GM12878 (cell line): ENCODE results near the gene WDR41. TPM values are rescaled to one million over a fixed set of nuclear protein-coding genes. Genes with fewer than 3 reads are reported as not detected.

Source experiments
- ATAC-seq: fragments of 200-7000 bp; cut with Tn5 transposase; 3 replicates; pipeline ENCODE4 v1.9.1; 2020; ENCODE audit warnings: mild to moderate bottlenecking, moderate library complexity
- BruUV-seq: library from RNA; stranded (reverse); fragments of 400-500 nt; replicated peaks from 2 replicates; lab custom pipeline; 2021; lab: Mats Ljungman, UMichigan
- CTCF ChIA-PET: fragments of 300-600 bp; sonication (Branson Sonifier 250); formaldehyde crosslinking; extraction: SDS; loops from one replicate; lab custom pipeline; 2021; ENCODE audit warnings: inconsistent platforms; lab: Yijun Ruan, JAX
- POLR2A ChIA-PET: fragments of 350-600 bp; formaldehyde crosslinking; extraction: SDS; loops from one replicate; lab custom pipeline; 2021; ENCODE audit warnings: inconsistent platforms; lab: Charles Lee
- RAD21 ChIA-PET: fragments of 300-600 bp; sonication (Branson Sonifier 250); formaldehyde crosslinking; loops from one replicate; lab custom pipeline; 2023; ENCODE audit warnings: antibody characterized with exemption; ENCODE audit not compliant: unreplicated experiment; lab: Charles Lee
- SMC1A ChIA-PET: fragments of 300-600 bp; sonication (Branson Sonifier 250); formaldehyde crosslinking; loops from one replicate; lab custom pipeline; 2023; ENCODE audit not compliant: unreplicated experiment, uncharacterized antibody; lab: Charles Lee
- DNase-seq: peaks from one replicate; pipeline ENCODE4 v3.0.0-alpha.2; 2011; ENCODE audit warnings: low read depth, low spot score
- FAIRE-seq: peaks from 3 replicates; lab custom pipeline; 2011; peaks lifted over from hg19 to GRCh38; lab: Jason Lieb, UNC
- H2AFZ ChIP-seq: 2 replicates; pipeline ENCODE4 v1.6.0; 2011; ENCODE audit warnings: low read depth, low read length, control low read depth; ENCODE audit not compliant: control insufficient read depth
- H3K27ac ChIP-seq: 2 replicates; pipeline ENCODE4 v1.5.1; 2011; ENCODE audit warnings: control low read depth; ENCODE audit not compliant: control insufficient read depth, insufficient read depth
- H3K27me3 ChIP-seq, 2 experiments: replicated peaks in 1 of 2; 2 replicates each; pipeline versions ENCODE4 v1.6.0 to v1.6.1; 2011; ENCODE audit warnings: low read length in 1 of 2; ENCODE audit not compliant: control insufficient read depth in 2 of 2, insufficient read depth in 2 of 2
- H3K36me3 ChIP-seq, 2 experiments: 2 replicates each; pipeline ENCODE4 v1.5.1; 2011; ENCODE audit warnings: low read length in 1 of 2; ENCODE audit not compliant: control insufficient read depth in 2 of 2, insufficient read depth in 2 of 2
- H3K4me1 ChIP-seq: 2 replicates; pipeline ENCODE4 v1.6.1; 2011; ENCODE audit warnings: mild to moderate bottlenecking, low read length, moderate library complexity, mixed read lengths; ENCODE audit not compliant: control insufficient read depth, insufficient read depth
- H3K4me2 ChIP-seq: 2 replicates; pipeline ENCODE4 v1.6.0; 2011; ENCODE audit warnings: control low read depth; ENCODE audit not compliant: control insufficient read depth, insufficient read depth
- H3K4me3 ChIP-seq: fragments of 200-600 bp; sonication (generic); 2 replicates; pipeline ENCODE4 v1.5.1; 2016
- H3K79me2 ChIP-seq: 2 replicates; pipeline ENCODE4 v1.6.0; 2011; ENCODE audit warnings: low read length; ENCODE audit not compliant: control insufficient read depth, insufficient read depth
- H3K9ac ChIP-seq: 2 replicates; pipeline ENCODE4 v1.8.0; 2011; ENCODE audit warnings: low read length, control low read depth, mixed read lengths; ENCODE audit not compliant: control insufficient read depth, insufficient read depth
- H3K9me3 ChIP-seq: replicated peaks from 3 replicates; pipeline ENCODE4 v1.5.1; 2011; ENCODE audit warnings: mild to moderate bottlenecking, low read length; ENCODE audit not compliant: control insufficient read depth, insufficient read depth
- H4K20me1 ChIP-seq: 2 replicates; pipeline ENCODE4 v1.6.0; 2011; ENCODE audit not compliant: control insufficient read depth, insufficient read depth
- BCL11A ChIP-seq: IDR thresholded peaks from 2 replicates; pipeline ENCODE4 v1.6.1; 2011; ENCODE audit warnings: low read depth, low read length
- BHLHE40 ChIP-seq, 2 experiments: fragments of 450-650 bp in 1 of 2; IDR thresholded peaks; 2 replicates each; pipeline ENCODE4 v1.6.1; 2011 to 2017; ENCODE audit warnings: low read depth in 2 of 2, borderline replicate concordance in 1 of 2, improper control_type of control experiment in 1 of 2, low read length in 1 of 2, mild to moderate bottlenecking in 1 of 2
- CHD2 ChIP-seq: IDR thresholded peaks from 2 replicates; pipeline ENCODE4 v1.6.1; 2011; ENCODE audit warnings: low read depth, low read length, improper control_type of control experiment, borderline replicate concordance
- CTCF ChIP-seq, 3 experiments: IDR thresholded peaks in 2 of 3; conservative IDR thresholded peaks in 1 of 3; 2 replicates each; pipeline ENCODE4 v1.5.1; 2011; ENCODE audit warnings: low read depth in 3 of 3, low read length in 3 of 3, mild to moderate bottlenecking in 3 of 3, control low read depth in 2 of 3, moderate library complexity in 2 of 3, inconsistent platforms in 1 of 3, mixed read lengths in 1 of 3; ENCODE audit not compliant: control insufficient read depth in 2 of 3, insufficient read depth in 1 of 3; ENCODE audit errors: extremely low read depth in 1 of 3
- DPF2 ChIP-seq: fragments of 450-650 bp; IDR thresholded peaks from 2 replicates; pipeline ENCODE4 v1.6.1; 2017; ENCODE audit warnings: mild to moderate bottlenecking
- MYB ChIP-seq: fragments of 150-350 bp; IDR thresholded peaks from 2 replicates; pipeline ENCODE4 v1.6.1; 2014; ENCODE audit warnings: mild to moderate bottlenecking, low read depth, low read length, borderline replicate concordance
- PAX8 ChIP-seq: fragments of 450-650 bp; IDR thresholded peaks from 2 replicates; pipeline ENCODE4 v1.6.1; 2017; ENCODE audit warnings: mild to moderate bottlenecking, moderate library complexity
- POLR2AphosphoS2 ChIP-seq: IDR thresholded peaks from 2 replicates; pipeline ENCODE4 v1.6.1; 2011; ENCODE audit warnings: low read depth, mild to moderate bottlenecking, low read length, improper control_type of control experiment, moderate library complexity
- RAD51 ChIP-seq: fragments of 450-650 bp; IDR thresholded peaks from 2 replicates; pipeline ENCODE4 v1.6.1; 2016; ENCODE audit warnings: moderate library complexity, mild to moderate bottlenecking, inconsistent platforms
- SP1 ChIP-seq: IDR thresholded peaks from one replicate; pipeline ENCODE4 v1.6.1; 2011; ENCODE audit warnings: low read depth, low read length
- TAF1 ChIP-seq: IDR thresholded peaks from 2 replicates; pipeline ENCODE4 v1.6.1; 2011; ENCODE audit warnings: mild to moderate bottlenecking, low read depth, low read length, borderline replicate concordance
- YY1 ChIP-seq: IDR thresholded peaks from 2 replicates; pipeline ENCODE4 v1.6.1; 2011; ENCODE audit warnings: low read depth, mild to moderate bottlenecking, low read length
- ZBED1 ChIP-seq: IDR thresholded peaks from 2 replicates; pipeline ENCODE4 v1.6.1; 2016; ENCODE audit warnings: borderline replicate concordance
- ZNF622 ChIP-seq: fragments of 450-650 bp; IDR thresholded peaks from 2 replicates; pipeline ENCODE4 v1.6.1; 2017; ENCODE audit warnings: mild to moderate bottlenecking, inconsistent platforms
- WGBS: methylation state at CpG from one replicate; pipeline ENCODE4 v1.1.6; 2016; ENCODE audit warnings: low lambda C conversion rate; ENCODE audit not compliant: insufficient replicate concordance, insufficient coverage; ENCODE audit errors: missing lambda C conversion rate; 5-methylcytosine and 5-hydroxymethylcytosine counted together
- in situ Hi-C: fragments of 300-500 bp; cut with MboI; formaldehyde crosslinking; loops from 9 replicates; pipeline ENCODE4 v1.14.3; 2018; ENCODE audit warnings: mixed read lengths
- intact Hi-C: fragments of 100-400 bp; cut with micrococcal nuclease; formaldehyde crosslinking; loops from one replicate; pipeline ENCODE4 v1.14.2; 2022; ENCODE audit not compliant: unreplicated experiment
- polyA plus RNA-seq, 11 experiments: library from polyadenylated mRNA; depleted of rRNA in 4 of 11; unstranded in 6 of 11; stranded (reverse) in 5 of 11; fragments of >200 nt; fragmentation: Nextera tagmentation in 4 of 11; fragmentation: Illumina TruSeq in 1 of 11; extraction: Ambion mirVana in 4 of 11; extraction: Trizol in 1 of 11; gene quantifications; 1 replicate in 1 of 11; 2 replicates in 10 of 11; pipeline versions ENCODE4 v1.2.1 to v1.2.3, GENCODE V29; 2011 to 2016; ENCODE audit warnings: inconsistent platforms in 2 of 11, missing spikeins in 2 of 11, low read depth in 1 of 11
- total RNA-seq, 4 experiments: library from RNA; depleted of rRNA in 3 of 4; stranded (reverse); fragments of >200 nt in 3 of 4; fragmentation: Illumina TruSeq in 1 of 4; extraction: Trizol in 1 of 4; gene quantifications; 2 replicates each; pipeline versions ENCODE4 v1.2.1 to v1.2.3, GENCODE V29; 2013 to 2021
- TF ChIP-seq, protein P1 (sequence below): IDR thresholded peaks from 2 replicates; pipeline ENCODE4 v1.6.1; 2012; ENCODE audit warnings: low read depth, low read length, improper control_type of control experiment

The WDR41 gene
- total and polyA plus RNA-seq, 10 of the 15 experiments (the other 5 are each of a cell fraction or from before 2014, with no cell fraction given): 60.0 to 124 (median 84.4) TPM

- TF ChIP-seq CHD2 (no peak), PAX8 (no peak)
- TF ChIP-seq, protein P1, sequence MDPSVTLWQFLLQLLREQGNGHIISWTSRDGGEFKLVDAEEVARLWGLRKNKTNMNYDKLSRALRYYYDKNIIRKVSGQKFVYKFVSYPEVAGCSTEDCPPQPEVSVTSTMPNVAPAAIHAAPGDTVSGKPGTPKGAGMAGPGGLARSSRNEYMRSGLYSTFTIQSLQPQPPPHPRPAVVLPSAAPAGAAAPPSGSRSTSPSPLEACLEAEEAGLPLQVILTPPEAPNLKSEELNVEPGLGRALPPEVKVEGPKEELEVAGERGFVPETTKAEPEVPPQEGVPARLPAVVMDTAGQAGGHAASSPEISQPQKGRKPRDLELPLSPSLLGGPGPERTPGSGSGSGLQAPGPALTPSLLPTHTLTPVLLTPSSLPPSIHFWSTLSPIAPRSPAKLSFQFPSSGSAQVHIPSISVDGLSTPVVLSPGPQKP: no peak
- TF ChIP-seq, all 136 proteins: peak for 0
Observed at GRCh38 chr5:77390221-77390620, 101.9 kb downstream of the WDR41 start (continued).

DNA sequence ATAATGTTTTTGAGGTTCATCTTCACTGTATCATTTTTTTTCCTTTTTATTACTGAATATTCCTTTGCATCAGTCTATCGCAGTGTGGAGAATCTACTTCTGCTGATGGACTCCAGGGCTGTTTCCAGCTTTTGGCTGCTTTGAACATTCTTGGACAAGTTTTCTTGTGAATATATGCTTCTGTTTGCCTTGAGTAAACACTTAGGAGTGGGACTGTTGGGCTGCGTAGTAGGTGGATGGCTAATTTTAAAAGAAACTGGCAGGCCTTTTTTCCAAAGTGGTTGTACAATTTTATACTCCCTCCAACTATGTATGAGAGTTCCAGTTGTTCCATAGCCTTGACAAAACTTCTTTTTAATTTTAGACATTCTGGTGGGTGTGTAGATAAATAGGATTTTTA, 102.4 kb downstream of the WDR41 start:
- POLR2A ChIA-PET: interaction anchor here (0.5 kb wide), 1 partner anchor 11 kb away, joined by 4 read pairs; no protein-coding TSS in a partner anchor

More for the DNA sequence above, 102.4 kb downstream of the WDR41 start:
- no TSS peak for BruUV-seq
- in situ Hi-C loops: no loop called here
- H2AFZ ChIP-seq: no peak overlapping the region
- no peaks in the 10 kb centered on the region for H3K36me3 ChIP-seq
- SMC1A ChIA-PET: interaction anchor here (4.0 kb wide), 1 partner anchor 10 kb away, joined by 22 read pairs; no protein-coding TSS in a partner anchor
- RAD21 ChIA-PET: no interaction called here
- WGBS: 70% methylated on average over 2 of the region's 2 CpGs
- no peaks in the 10 kb centered on the region for H3K79me2 ChIP-seq
- H3K27me3 ChIP-seq: no peaks in the 10 kb centered on the region
- H3K27ac ChIP-seq: no peak overlapping the region
- H3K4me2 ChIP-seq: no peak overlapping the region
- intact Hi-C loops: no loop called here
- H3K9ac ChIP-seq: no peak overlapping the region
- FAIRE-seq (no peak), ATAC-seq (no peak), DNase-seq (no peak)
- no peaks in the 10 kb centered on the region for H4K20me1 ChIP-seq
- TF ChIP-seq ZNF622: no peak
- TF ChIP-seq, protein P1: no peak
- no peak for TF ChIP-seq MYB
- TF ChIP-seq TAF1: no peak
- TF ChIP-seq SP1: no peak
- no peak for TF ChIP-seq POLR2AphosphoS2
- no peak for TF ChIP-seq YY1
- TF ChIP-seq BHLHE40 (IDR thresholded peaks at IDR 0.05; ENCODE audit: borderline replicate concordance in 1 of 2, low read depth in 2 of 2, low read length in 1 of 2): no peak
- TF ChIP-seq RAD51: no peak
- TF ChIP-seq BCL11A: no peak
- no peak for TF ChIP-seq ZBED1
- TF ChIP-seq DPF2: no peak
- no peak for TF ChIP-seq CTCF (IDR thresholded peaks at IDR 0.05 in 2 of 3, conservative IDR thresholded peaks at IDR 0.05 in 1 of 3; ENCODE audit: control insufficient read depth in 2 of 3, extremely low read depth in 1 of 3, insufficient read depth in 1 of 3, low read depth in 3 of 3, low read length in 3 of 3)
- CTCF ChIA-PET: no interaction called here
- H3K4me1 ChIP-seq: no peaks in the 10 kb centered on the region
- H3K9me3 ChIP-seq: no peaks in the 10 kb centered on the region; the same call in 2 of the 3 replicates
- no peak overlapping the region for H3K4me3 ChIP-seq
